Stimulated activated naive CD8-positive, alpha-beta T cell treated with anti-CD3 and anti-CD28 coated beads, Interleukin-15, Interleukin-2, amounts not matched to agents 100 U/mL and 50 U/mL, for 24 hours (primary cell): ENCODE measurements around the gene SLC12A6.
A peak's percentile ranks its signal among the peaks of the same experiment; 100 is the strongest.

Experiments used
- ATAC-seq: fragments of 150-1000 bp; cut with Tn5 transposase; one replicate; pipeline ENCODE4 v1.10.0; 2021
- DNase-seq: peaks from one replicate; pipeline ENCODE4 v3.0.0; 2021

Gene SLC12A6

GRCh38 chr15:34330279-34330678, 7.3 kb downstream of the SLC12A6 start:
- ATAC-seq (no peak), DNase-seq (no peak)

GRCh38 chr15:34329006-34329405, 8.6 kb downstream of the SLC12A6 start:
- ATAC-seq, result no peak
- DNase-seq, result no peak

GRCh38 chr15:34327906-34328305, 9.7 kb downstream of the SLC12A6 start:
- DNase-seq (no peak), ATAC-seq (no peak)

GRCh38 chr15:34325368-34325767, 12.2 kb downstream of the SLC12A6 start:
- no peak for DNase-seq
- no peak for ATAC-seq

GRCh38 chr15:34324933-34325332, 12.6 kb downstream of the SLC12A6 start:
- peak; percentile 40 for ATAC-seq
- no peak for DNase-seq

- DNase-seq (no peak), ATAC-seq (no peak)
These were observed 14.4 kb downstream of the SLC12A6 start for GRCh38 chr15:34323217-34323616.

GRCh38 chr15:34318277-34319079, 19.1 kb downstream of the SLC12A6 start:
- no peak for DNase-seq
- peak; percentile 65 for ATAC-seq

GRCh38 chr15:34314491-34315490, 22.8 kb downstream of the SLC12A6 start:
- no peak for ATAC-seq
- no peak for DNase-seq

GRCh38 chr15:34311563-34311962, 26.0 kb downstream of the SLC12A6 start:
- no peak for ATAC-seq
- DNase-seq, result no peak

- ATAC-seq, result no peak
These were observed 33.0 kb downstream of the SLC12A6 start for GRCh38 chr15:34304613-34305012.

GRCh38 chr15:34301058-34301457, 36.5 kb downstream of the SLC12A6 start:
- no peak for DNase-seq
- no peak for ATAC-seq

More at GRCh38 chr15:34304613-34305012, 33.0 kb downstream of the SLC12A6 start:
- no peak for DNase-seq

GRCh38 chr15:34297059-34297458, 40.5 kb downstream of the SLC12A6 start:
- no peak for DNase-seq
- ATAC-seq, result no peak

- no peak for ATAC-seq
- DNase-seq, result no peak
These were observed 45.0 kb downstream of the SLC12A6 start for GRCh38 chr15:34292621-34293020.

GRCh38 chr15:34284937-34285336, 52.6 kb downstream of the SLC12A6 start:
- DNase-seq (no peak), ATAC-seq (no peak)

GRCh38 chr15:34282384-34282783, 55.2 kb downstream of the SLC12A6 start:
- DNase-seq (no peak), ATAC-seq (no peak)

- ATAC-seq, result no peak
- DNase-seq, result no peak
These were observed 57.4 kb downstream of the SLC12A6 start for GRCh38 chr15:34280193-34280592.

GRCh38 chr15:34279368-34279767, 58.2 kb downstream of the SLC12A6 start:
- DNase-seq, result no peak
- no peak for ATAC-seq

- ATAC-seq (no peak), DNase-seq (no peak)
These were observed 61.9 kb downstream of the SLC12A6 start for GRCh38 chr15:34275721-34276120.

- no peak for DNase-seq
- no peak for ATAC-seq
These were observed 62.4 kb downstream of the SLC12A6 start for GRCh38 chr15:34275154-34275553.

GRCh38 chr15:34271493-34271892, 66.1 kb downstream of the SLC12A6 start:
- ATAC-seq, result no peak
- no peak for DNase-seq

- no peak for ATAC-seq
- no peak for DNase-seq
These were observed 70.8 kb downstream of the SLC12A6 start for GRCh38 chr15:34266751-34267150.

- no peak for DNase-seq
- no peak for ATAC-seq
These were observed 73.5 kb downstream of the SLC12A6 start for GRCh38 chr15:34264076-34264475.

- no peak for DNase-seq
- no peak for ATAC-seq
These were observed 75.2 kb downstream of the SLC12A6 start for GRCh38 chr15:34262362-34262761.
